Epithelial cell of proximal tubule (primary cell): ENCODE results near the gene KANK3. TPM values are rescaled to one million over a fixed set of nuclear protein-coding genes. Genes with fewer than 3 reads are reported as not detected.

Source experiments
- DNase-seq: peaks from one replicate; pipeline ENCODE4 v3.0.0-alpha.2; 2011; ENCODE audit warnings: low read depth
- H3K4me3 ChIP-seq: 2 replicates; pipeline ENCODE4 v1.5.1; 2011; ENCODE audit warnings: low read depth, mild to moderate bottlenecking, low read length
- total RNA-seq: library from RNA; depleted of rRNA; stranded (reverse); fragments of >200 nt; gene quantifications from 2 replicates; pipeline ENCODE4 v1.2.3, GENCODE V29; 2015
- TF ChIP-seq, protein P1 (sequence below): conservative IDR thresholded peaks from 2 replicates; pipeline ENCODE4 v1.5.1; 2012; ENCODE audit warnings: low read depth, mild to moderate bottlenecking, low read length

Gene KANK3
- total RNA-seq, 1 donor from 2014 or later = 2.2 TPM

DNA sequence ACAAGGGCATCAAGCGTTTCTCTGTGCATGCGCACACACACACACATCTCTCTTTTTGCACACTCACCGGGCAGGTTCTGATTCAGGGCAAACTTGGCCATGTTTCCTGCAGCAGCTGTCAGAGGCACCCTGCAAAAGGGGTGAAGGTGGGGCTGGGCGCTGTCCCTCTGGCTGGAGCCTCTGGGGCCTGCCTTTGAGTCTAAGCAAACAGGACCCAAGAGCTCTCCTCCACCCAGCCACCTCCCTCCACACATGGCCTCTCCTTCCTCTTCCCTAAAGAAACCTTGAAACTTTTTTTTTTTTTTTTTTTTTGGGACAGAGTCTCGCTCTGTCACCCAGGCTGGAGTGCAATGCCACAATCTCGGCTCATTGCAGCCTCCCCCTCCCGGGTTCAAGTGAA is 5.3 kb downstream of the KANK3 start:
- TF ChIP-seq, protein P1, sequence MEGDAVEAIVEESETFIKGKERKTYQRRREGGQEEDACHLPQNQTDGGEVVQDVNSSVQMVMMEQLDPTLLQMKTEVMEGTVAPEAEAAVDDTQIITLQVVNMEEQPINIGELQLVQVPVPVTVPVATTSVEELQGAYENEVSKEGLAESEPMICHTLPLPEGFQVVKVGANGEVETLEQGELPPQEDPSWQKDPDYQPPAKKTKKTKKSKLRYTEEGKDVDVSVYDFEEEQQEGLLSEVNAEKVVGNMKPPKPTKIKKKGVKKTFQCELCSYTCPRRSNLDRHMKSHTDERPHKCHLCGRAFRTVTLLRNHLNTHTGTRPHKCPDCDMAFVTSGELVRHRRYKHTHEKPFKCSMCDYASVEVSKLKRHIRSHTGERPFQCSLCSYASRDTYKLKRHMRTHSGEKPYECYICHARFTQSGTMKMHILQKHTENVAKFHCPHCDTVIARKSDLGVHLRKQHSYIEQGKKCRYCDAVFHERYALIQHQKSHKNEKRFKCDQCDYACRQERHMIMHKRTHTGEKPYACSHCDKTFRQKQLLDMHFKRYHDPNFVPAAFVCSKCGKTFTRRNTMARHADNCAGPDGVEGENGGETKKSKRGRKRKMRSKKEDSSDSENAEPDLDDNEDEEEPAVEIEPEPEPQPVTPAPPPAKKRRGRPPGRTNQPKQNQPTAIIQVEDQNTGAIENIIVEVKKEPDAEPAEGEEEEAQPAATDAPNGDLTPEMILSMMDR = no peak
- no peak for DNase-seq
- H3K4me3 ChIP-seq = no peak overlapping the region

- no peak for DNase-seq
- H3K4me3 ChIP-seq = no peak overlapping the region
- TF ChIP-seq, protein P1 = no peak
Observed at GRCh38 chr19:8336660-8337059, 6.4 kb downstream of the KANK3 start.

GRCh38 chr19:8336072-8336569 is 6.9 kb downstream of the KANK3 start:
- TF ChIP-seq, protein P1 = no peak
- no peak for DNase-seq
- no peak overlapping the region for H3K4me3 ChIP-seq

DNA sequence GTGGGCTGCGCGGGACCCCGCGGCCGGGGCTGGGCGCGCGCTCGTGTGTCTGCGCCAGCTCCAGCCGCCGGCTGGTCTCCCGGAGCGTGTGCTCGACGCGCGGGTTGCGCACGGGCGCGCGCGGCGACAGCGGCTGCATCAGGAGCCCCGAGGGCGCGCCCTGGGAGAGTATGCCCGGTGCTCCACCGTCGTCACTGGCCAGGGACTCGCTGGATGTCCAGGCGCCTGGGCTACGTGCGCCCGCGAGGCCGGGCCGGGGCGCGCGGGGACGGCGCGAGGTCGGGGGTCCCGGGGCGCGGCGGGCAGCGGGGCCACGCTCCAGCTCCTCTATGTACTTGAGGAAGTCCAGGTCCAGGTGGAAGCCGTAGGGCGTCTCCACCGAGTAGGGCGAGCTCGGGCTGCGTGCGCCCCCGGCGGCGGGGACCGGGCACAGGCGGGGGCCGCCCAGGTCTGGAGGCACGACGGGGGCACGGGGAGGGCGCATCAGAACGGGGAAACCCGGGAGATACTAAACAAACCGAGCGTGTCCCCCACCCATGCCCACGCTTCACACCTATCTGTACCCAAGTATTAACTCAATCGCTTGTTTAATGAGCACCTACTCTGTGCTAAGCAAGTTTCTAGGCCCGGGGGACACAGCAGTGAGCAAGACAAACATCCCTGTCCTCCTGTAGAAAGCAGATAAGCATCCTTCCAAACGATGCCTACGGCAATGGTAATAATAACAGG is 7.6 kb downstream of the KANK3 start:
- H3K4me3 ChIP-seq = no peak overlapping the region
- TF ChIP-seq, protein P1 = peak; percentile 17
- DNase-seq = no peak

GRCh38 chr19:8334458-8335342 is 8.4 kb downstream of the KANK3 start:
- H3K4me3 ChIP-seq = peak overlapping the region; percentile 41
- TF ChIP-seq, protein P1 = no peak
- no peak for DNase-seq

DNA sequence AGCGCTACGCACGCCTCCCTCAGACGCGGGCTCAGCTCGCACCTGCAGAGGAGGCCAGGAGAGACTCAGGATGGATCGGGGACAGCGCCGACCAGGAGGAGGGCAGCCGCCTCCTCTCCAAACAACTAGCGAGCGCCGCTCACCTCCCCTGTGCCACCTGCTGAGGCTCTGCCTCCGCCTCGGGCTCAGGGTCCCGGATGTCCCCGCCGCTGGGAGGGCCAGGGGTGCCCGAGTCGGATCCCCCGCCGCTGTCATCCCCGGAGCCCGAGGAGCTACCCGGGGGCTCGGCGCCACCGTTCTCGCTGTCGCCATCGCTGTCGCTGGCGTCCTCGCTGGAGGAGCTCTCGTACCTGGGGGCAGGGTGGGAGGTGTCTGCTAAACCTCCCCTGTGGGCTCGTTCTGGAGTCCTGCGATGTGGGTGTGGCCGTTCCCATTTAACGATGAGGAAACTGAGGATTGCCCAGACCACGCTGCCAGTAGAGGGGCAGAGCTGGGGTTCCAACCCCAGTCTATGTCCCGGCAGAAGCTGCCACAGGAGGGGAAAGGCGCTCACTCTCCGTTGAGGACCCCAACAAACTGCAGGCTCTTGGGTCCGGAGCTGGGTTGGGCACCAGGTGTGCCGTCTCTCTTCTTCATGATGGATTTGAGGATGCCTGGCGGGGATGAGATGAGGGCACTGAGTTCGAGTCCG is 9.2 kb downstream of the KANK3 start:
- peak overlapping the region; percentile 41 for H3K4me3 ChIP-seq
- TF ChIP-seq, protein P1 = no peak
- no peak for DNase-seq
